ENCODE results near the gene AKR1C2.
"Not testable (repeated sequence)": the region's sequence is repeated elsewhere in the genome, so short reads cannot be mapped to it uniquely, and the experiment has no call there.

DNA sequence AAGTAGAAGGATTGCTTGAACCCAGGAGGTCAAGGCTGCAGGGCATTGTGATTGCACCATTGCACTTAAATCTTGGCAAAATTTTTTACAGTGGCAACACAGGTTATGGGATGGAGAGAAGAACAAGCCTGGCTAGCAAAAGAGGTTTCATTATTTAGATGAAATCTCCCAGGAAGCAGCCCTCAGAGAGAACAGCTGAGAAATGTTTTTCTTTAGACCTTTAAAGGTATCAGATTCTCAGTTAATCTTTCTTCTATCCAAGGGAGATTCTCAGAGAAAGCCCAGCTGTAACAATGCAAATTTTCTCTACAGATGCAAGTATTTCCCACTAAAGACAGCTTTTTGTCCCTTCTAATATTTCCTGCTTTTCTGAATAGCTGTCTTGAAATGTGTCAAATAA lies 60.2 kb downstream of the AKR1C2 start:
- not testable (repeated sequence) for TF ChIP-seq EZH2 (IDR thresholded peaks at IDR 0.05; ENCODE audit: insufficient read depth, poor library complexity, severe bottlenecking); EZH2phosphoT487 (IDR thresholded peaks at IDR 0.05; ENCODE audit: insufficient read depth, low read depth)
